Upper lobe of right lung (tissue), 1 donor: ENCODE data around the gene PLK1. TPM values are rescaled to one million over a fixed set of nuclear protein-coding genes. Genes with fewer than 3 reads are reported as not detected.

ENCODE experiments used
- total RNA-seq: library from RNA; stranded (reverse); fragmentation: NEBNext Ultra II Directional; extraction: Animal tissue kit (Norgen Biotek cat#: 25700); gene quantifications from one replicate; pipeline ENCODE4 v1.2.1, GENCODE V29; 2021
- donor health status: DM: no; HTN: yes; CAD: no; lungs with severe emphysema.

Gene PLK1
- total RNA-seq, 1 donor from 2014 or later, result 1.8 TPM

Other genes starting within 250 kb of the PLK1 start
- 21.2 TPM for gene COG7, start 225.7 kb upstream of the PLK1 start, total RNA-seq
- 161 TPM for gene GGA2, start 168.4 kb upstream of the PLK1 start, total RNA-seq
- gene EARS2, start 121.5 kb upstream of the PLK1 start, total RNA-seq, result 15.3 TPM
- 42.3 TPM for gene UBFD1, start 121.2 kb upstream of the PLK1 start, total RNA-seq
- gene NDUFAB1, start 82.6 kb upstream of the PLK1 start, total RNA-seq, result 49.2 TPM
- gene PALB2, start 37.6 kb upstream of the PLK1 start, total RNA-seq, result 11.7 TPM
- 48.7 TPM for gene DCTN5, start 37.4 kb upstream of the PLK1 start, total RNA-seq
- 0.29 TPM for gene ERN2, start 34.3 kb downstream of the PLK1 start, total RNA-seq
- gene CHP2, start 76.1 kb downstream of the PLK1 start, total RNA-seq, result not detected
- gene PRKCB, start 157.1 kb downstream of the PLK1 start, total RNA-seq, result 25.2 TPM